Fibroblast of the conjunctiva (primary cell): ENCODE data around the gene INPP5D.

Source experiments
- DNase-seq: peaks from one replicate; pipeline ENCODE4 v3.0.0-alpha.2; 2010; ENCODE audit warnings: low read depth

INPP5D gene

DNA sequence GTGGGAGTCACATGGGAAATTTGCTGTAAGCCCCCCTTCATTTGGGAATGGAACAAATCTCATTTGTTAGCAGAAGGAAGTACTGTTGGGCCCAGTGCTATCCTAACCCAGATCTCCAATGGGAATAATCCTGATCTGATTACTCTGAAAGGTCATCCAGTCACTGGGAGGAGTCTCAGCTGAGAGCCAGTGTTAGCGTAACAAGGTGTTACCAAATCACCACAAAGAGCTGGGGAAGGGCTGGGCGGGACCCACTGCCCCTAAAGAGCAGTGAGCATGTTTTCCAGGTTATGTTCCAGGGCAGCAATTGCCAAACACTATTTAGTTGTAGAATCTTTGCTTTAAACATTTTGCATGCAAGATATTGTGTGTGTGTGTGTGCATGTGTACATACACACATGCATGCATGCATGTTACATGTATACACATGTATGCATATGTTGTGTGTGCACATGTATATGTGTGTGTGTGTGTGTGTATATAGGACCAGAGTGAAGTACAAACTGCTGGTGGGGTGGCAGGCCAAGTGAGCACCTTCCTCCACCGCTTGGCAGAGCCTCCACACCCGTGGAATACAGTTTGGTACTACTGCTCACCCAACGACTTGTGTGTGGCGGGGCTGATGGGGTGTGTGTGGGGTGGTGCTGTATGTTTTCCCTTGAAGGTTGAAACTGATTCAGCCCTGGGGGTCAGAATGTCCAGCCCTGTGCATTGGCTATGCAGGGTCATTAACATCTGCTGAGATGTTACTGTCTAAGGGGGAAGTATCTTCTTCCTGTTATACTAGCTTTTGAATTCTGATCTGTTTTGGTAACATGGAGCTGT lies 15.2 kb downstream of the INPP5D start:
- DNase-seq = no peak

DNA sequence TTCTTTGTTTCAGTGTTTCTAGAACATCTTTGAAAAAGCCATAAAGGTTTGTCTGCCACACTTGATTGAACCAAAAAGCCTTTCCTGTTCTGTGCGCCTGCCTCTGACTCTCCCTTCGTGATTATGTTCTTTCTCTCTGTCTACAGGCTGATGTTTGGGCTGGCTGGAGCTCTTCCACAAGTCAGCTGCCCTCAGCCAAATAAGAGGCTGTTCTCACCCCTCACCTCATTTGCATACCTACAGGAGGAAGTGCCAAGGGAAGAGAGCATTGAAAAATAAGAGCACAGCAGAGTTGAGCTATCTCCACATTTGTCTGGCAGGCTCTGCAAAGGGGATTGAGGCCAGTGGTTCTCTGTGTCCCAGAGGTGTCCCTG lies 15.8 kb downstream of the INPP5D start:
- no peak for DNase-seq

DNA sequence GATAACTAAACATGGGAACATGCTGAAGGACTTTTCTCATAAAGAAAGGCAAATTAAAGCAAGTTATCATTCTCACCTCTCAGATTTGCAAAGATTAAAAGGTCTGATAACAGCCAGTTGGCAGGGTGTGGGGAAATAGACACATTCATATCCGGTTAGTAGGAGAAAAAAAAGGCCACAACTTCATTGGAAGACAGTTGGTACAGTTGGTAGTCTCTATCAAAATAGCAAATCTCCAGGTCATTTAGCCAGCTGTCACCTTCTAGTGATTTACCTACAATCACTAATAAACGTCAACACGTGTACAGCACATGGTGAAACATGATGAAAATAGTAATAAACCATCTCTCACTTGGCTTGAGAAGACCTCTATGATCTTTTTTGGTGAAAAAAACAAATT lies 16.6 kb downstream of the INPP5D start:
- DNase-seq = no peak

DNA sequence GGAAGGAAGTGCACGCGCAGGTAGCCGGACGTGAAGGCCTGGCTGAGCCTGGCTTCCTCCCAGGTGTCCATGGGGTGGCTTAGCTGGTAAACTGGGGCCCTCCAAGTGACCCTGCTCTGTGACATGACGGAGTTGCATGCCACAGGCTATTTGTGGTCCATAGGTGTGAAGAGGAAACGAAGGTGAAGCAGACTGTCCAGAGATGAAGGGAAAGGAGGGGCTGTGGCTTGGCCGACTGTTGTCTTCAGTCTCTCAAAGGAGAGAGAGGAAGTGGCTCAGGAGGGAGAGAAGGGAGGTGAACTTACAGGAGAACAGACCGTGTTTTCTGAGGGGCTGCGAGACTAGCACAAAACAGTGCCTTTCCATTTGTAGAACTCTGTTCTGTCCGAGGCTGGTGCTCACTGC lies 19.3 kb downstream of the INPP5D start:
- DNase-seq = no peak

DNA sequence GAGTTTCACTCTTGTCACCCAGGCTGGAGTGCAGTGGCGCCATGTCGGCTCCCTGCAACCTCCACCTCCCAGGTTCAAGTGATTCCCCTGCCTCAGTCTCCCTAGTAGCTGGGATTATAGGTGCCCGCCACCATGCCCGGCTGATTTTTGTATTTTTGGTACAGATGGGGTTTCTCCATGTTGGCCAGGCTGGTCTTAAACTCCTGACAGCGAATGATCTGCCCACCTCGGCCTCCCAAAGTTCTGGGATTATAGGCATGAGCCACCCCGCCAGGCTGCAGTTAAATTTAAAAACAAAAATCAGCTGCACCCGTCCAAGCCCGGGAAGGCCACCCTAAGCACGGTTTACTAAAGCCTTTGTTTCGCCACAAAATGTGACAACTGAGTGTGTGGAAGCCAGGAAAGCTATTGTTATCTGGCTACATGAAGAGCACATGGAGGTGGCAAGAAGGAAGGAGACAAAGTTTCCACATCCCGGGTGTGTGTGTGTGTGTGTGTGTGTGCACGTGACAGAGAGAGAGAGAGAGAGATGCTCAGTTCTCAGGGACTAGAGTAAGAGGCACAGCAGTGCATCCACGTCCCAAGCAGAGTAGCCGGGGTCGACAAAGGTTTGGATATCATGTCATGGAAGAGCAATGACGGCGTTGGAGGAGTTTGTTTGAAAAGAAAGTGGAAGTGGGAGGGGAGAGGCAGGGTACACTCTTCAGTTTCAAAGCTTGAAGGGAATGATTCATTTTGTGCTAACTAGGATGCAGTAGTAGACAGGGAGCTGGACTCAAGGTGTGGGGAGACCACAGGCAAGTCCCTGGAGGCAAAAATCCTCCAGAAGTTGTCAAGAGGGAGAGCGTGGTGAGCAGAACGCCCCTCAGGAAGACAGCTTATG lies 20.1 kb downstream of the INPP5D start:
- no peak for DNase-seq

GRCh38 chr2:233080836-233081229 lies 20.7 kb downstream of the INPP5D start:
- DNase-seq = no peak

DNA sequence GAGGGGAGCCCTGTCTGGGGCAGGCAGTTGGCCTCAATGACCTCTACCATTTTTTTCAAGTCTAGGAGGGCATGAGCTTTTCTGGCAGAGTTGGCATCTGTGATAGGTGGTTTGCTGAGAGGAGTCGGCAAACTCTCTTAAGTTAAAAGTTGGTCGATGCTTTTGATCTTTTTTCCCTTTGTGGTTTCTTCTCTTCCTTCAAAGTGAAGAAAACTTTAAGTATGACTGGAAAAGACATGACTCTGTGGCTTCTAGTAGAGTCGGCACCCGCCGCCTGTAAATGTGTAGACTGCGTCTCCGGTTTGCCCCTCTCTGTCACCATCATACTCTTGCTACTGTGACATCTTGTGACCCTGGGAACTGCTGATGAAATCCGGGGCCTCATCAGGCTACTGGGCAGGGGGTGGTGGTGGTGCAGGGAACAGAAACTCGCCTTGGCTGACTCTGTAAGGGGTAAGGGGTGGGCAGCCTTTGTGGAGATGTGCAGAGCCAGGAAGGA lies 21.1 kb downstream of the INPP5D start:
- no peak for DNase-seq

- no peak for DNase-seq
Observed at GRCh38 chr2:233081731-233082221, 21.6 kb downstream of the INPP5D start.

DNA sequence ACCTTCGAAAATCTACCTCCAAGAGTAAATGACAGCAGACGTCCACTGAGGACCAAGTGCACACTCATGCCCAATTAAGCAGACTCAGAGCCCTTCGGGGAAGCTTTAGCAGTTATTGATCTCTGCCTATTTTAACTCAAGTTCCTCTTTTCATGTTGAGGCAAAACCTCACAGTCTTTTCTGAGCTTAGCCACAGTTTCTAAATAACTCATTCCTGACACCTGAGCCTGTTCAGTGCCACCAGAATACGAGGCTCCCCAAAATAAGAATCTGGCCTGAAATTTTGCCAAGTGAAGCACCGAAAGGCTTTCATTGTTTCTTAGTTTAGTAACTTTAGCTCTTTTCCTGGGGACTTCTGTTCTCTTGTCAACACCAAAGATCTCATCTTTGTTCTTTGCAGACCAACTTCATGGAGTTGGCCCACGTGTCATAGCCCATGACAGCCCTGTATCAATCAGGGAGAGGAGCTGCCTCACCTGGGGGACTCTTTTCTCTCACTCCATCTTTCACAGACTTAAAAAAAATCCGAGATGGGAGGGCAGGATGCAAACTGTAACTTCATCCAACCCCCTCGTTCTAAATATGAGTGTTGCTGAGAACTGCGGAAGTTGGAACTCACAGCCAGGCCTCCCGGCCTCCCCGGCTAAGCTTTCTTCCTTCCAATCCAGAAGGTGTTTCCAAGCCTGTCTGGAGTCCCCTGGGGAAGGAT lies 22.2 kb downstream of the INPP5D start:
- no peak for DNase-seq

DNA sequence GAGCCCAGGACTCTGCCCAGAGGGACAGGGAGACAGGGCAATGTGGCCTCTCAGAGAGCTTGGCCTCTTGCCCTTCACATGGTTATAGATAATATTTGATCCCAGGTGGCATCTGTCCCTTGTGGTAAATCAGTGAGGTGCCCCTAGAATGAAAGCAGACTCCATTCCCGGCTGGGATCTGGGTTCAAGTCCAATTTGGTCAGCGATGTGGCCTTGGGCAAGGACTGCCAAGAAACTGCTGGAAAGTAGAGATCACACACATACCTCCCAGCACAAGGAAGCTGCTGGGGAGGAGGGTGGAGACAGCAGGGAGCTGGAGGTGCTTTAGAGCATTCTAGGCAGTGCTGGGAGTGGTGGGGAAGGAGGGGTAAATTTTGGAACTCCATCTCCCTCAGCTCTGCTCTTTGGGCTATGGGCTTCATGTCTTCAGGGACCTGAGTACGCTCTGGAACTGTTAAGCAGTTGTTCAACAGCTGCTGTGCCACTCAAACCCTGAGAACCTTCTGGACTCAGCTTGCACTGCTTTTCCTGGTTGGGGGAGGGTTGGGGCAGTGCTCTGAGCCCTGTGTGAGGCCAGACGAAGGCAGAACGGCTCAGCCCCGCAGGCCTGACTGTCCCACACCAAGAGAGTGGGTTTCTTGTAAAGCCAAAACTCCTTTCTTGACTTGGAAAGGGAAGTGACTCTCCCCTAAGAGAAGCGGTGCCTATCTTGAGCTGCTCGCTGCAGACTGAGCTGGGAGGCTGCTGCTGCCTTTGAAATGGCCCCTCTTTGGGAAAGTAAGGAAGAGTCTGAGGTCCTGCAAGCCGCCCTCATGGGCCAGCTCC lies 23.0 kb downstream of the INPP5D start:
- no peak for DNase-seq

- DNase-seq = no peak
Observed at GRCh38 chr2:233083782-233084181, 23.6 kb downstream of the INPP5D start.

GRCh38 chr2:233084488-233084887 lies 24.3 kb downstream of the INPP5D start:
- DNase-seq = no peak

GRCh38 chr2:233085037-233085838 lies 25.1 kb downstream of the INPP5D start:
- no peak for DNase-seq

GRCh38 chr2:233085839-233086150 lies 25.7 kb downstream of the INPP5D start:
- no peak for DNase-seq

GRCh38 chr2:233087713-233088112 lies 27.6 kb downstream of the INPP5D start:
- no peak for DNase-seq

GRCh38 chr2:233088972-233089345 lies 28.8 kb downstream of the INPP5D start:
- DNase-seq = no peak

- DNase-seq = no peak
Observed at GRCh38 chr2:233089851-233090250, 29.7 kb downstream of the INPP5D start.

- no peak for DNase-seq
Observed at GRCh38 chr2:233090879-233091278, 30.7 kb downstream of the INPP5D start.

GRCh38 chr2:233091595-233092375 lies 31.6 kb downstream of the INPP5D start:
- no peak for DNase-seq
